Ascending aorta (tissue), 2 donors: ENCODE measurements around the gene SUSD2. TPM values are rescaled to one million over a fixed set of nuclear protein-coding genes. Genes with fewer than 3 reads are reported as not detected.
"Not testable (repeated sequence)": the region's sequence is repeated elsewhere in the genome, so short reads cannot be mapped to it uniquely, and the experiment has no call there.

Source experiments
- DNase-seq, 2 donors: peaks; one replicate each; pipeline ENCODE4 v3.0.0-alpha.2; 2019; ENCODE audit warnings: low spot score in 2 of 2
- H3K27ac ChIP-seq, 2 donors: fragments of 200-600 bp; sonication (generic); one replicate each; pipeline ENCODE4 v1.5.1; 2016 to 2017; ENCODE audit warnings: mild to moderate bottlenecking in 1 of 2
- H3K27me3 ChIP-seq: fragments of 200-600 bp; sonication (generic); one replicate; pipeline ENCODE4 v1.5.1; 2017
- H3K36me3 ChIP-seq, 2 donors: fragments of 200-600 bp; sonication (generic); one replicate each; pipeline ENCODE4 v1.5.1; 2016
- H3K4me1 ChIP-seq, 2 donors: fragments of 200-600 bp; sonication (generic); one replicate each; pipeline ENCODE4 v1.5.1; 2016 to 2017; ENCODE audit warnings: mild to moderate bottlenecking in 1 of 2
- H3K4me3 ChIP-seq, 2 donors: fragments of 200-600 bp; sonication (generic); one replicate each; pipeline ENCODE4 v1.5.1; 2016 to 2017; ENCODE audit warnings: mild to moderate bottlenecking in 1 of 2
- H3K9me3 ChIP-seq, 2 donors: fragments of 200-600 bp; sonication (generic); one replicate each; pipeline ENCODE4 v1.5.1; 2016
- intact Hi-C: fragments of 100-400 bp; cut with DNase I; formaldehyde crosslinking; loops from one replicate; pipeline ENCODE4 v1.15.1; 2023
- total RNA-seq: library from RNA; depleted of rRNA; stranded (reverse); fragments of >200 nt; gene quantifications from one replicate; pipeline ENCODE4 v1.1.0, GENCODE V29; 2016
- TF ChIP-seq, protein P1 (sequence below), 3 experiments: fragments of 200-600 bp in 2 of 3; fragments of 450-650 bp in 1 of 3; sonication (generic) in 2 of 3; IDR thresholded peaks; one replicate each; pipeline ENCODE4 v1.5.1; 2016 to 2019; ENCODE audit warnings: antibody characterized with exemption in 3 of 3, mild to moderate bottlenecking in 1 of 3, moderate library complexity in 1 of 3

SUSD2 gene
- total RNA-seq, 1 donor from 2014 or later: 51.0 TPM

DNA sequence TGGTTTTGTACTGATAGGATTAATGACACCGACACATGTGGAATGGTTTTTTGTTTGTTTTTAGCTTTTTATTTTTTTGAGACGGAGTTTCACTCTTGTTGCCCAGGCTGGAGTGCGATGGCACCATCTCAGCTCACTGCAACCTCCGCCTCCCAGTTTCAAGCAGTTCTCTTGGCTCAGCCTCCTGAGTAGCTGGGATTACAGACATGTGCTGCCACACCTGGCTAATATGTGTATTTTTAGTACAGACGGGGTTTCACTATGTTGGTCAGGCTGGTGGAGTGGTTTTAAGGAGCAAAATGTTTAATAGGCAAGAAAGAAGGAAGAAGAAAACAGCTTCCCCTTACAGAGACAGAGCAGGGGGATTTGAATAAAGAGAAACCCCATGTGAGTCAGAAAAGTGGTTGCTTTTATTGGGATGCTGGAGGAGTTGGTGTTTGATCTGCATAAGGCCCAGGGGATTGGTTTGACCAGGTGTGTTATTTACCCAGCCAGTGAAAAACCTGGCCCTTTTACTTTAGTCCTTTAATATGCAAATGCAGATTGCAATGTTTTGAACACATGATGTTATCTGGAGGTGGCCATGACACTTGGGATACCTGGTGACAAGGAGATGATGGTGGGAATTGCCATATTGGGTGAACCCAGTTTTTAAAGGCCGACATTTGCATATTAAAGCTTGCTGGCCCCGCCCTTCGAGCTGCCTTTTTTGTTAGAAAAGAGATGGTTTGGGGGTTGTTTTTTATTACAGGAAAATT is 24.3 kb downstream of the SUSD2 start:
- TF ChIP-seq, protein P1, sequence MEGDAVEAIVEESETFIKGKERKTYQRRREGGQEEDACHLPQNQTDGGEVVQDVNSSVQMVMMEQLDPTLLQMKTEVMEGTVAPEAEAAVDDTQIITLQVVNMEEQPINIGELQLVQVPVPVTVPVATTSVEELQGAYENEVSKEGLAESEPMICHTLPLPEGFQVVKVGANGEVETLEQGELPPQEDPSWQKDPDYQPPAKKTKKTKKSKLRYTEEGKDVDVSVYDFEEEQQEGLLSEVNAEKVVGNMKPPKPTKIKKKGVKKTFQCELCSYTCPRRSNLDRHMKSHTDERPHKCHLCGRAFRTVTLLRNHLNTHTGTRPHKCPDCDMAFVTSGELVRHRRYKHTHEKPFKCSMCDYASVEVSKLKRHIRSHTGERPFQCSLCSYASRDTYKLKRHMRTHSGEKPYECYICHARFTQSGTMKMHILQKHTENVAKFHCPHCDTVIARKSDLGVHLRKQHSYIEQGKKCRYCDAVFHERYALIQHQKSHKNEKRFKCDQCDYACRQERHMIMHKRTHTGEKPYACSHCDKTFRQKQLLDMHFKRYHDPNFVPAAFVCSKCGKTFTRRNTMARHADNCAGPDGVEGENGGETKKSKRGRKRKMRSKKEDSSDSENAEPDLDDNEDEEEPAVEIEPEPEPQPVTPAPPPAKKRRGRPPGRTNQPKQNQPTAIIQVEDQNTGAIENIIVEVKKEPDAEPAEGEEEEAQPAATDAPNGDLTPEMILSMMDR (IDR thresholded peaks at IDR 0.05): no peak
- H3K27me3 ChIP-seq: no peaks in the 10 kb centered on the region
- H3K4me1 ChIP-seq: peaks cover 10 to 25% of the 10 kb centered on the region in 2 donors
- DNase-seq: no peak
- H3K4me3 ChIP-seq: no peak overlapping the region
- H3K36me3 ChIP-seq: no peaks in the 10 kb centered on the region
- intact Hi-C loops: loop anchor here (2.0 to 5.0 kb wide), 2 partner anchors 17 to 48 kb away; no protein-coding TSS in a partner anchor
- H3K9me3 ChIP-seq: no peaks in the 10 kb centered on the region
- H3K27ac ChIP-seq: no peak overlapping the region

DNA sequence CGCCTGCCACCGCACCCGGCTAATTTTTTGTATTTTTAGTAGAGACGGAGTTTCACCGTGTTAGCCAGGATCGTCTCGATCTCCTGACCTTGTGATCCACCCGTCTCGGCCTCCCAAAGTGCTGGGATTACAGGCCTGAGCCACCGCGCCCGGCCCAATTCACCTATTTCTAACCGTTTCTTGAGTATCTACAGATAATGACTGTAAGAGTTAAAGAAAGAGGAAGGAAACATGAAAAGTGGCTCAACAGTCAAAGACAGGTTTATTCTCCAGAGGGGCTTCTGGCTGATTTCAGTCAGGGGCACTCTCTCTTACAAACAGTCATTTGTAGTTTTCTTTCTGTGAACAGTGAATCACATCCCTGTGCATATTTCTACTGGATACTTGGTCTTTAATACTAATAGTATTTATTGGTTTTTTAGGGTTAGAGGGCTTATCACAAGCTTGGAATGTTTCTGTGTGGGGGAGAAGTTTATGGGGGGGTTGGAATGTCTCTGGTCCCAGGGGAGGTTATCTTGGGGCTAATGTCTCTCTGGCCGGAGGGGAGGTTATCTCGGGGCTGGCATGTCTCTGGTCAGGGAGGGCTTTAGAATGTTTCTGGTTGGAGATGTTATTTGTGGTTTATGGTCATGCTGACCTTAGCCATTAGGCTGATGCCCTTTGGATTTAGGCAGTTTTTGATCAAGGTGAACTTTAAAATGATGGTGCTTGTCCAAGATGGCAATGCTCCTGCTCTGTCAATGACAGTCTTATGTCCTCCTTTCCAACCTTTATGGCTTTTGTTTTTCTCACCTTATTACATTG is 25.4 kb downstream of the SUSD2 start:
- Histone ChIP-seq H3K4me1 (peaks cover 10 to 25% of the 10 kb centered on the region in 2 donors), H3K27ac (peak overlapping the region; percentile 74 to 87)
- H3K36me3 ChIP-seq, H3K9me3 ChIP-seq, H3K4me3 ChIP-seq, DNase-seq, H3K27me3 ChIP-seq: not testable (repeated sequence)
- intact Hi-C loops: loop anchor here (1.0 to 5.0 kb wide), 3 partner anchors 18 to 49 kb away; no protein-coding TSS in a partner anchor

DNA sequence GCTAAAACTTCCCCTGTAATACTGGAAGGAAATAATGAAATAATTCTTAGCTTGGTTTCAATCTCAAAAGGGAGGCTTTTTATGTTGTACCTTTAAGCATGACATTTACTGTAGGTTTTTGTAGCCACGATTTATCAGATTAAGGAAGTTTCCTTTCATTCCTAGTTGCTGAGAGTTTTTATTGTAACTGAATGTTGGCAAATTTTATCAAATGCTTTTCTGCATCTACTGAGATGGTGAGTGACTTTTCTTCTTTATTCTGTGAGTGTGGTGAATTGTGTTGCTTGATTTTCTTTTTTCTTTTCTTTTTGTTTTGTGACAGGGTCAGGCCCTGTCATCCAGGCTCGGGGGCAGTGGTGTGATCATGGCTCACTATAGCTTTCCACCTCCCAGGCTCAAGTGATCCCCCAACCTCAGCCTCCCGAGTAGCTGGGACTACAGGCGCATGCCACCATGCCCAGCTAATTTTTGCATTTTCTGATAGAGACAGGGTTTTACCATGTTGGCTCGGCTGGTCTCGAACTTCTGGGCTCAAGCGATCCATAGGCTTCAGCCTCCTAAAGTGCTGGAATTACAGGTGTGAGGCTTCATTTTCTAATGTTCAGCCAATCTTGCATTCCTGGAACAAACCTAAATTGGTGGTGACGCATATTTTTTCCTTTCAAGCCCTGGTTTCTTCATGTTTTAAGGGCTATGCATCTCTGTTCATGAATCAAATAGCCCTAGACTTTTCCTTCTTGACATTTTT is 26.2 kb downstream of the SUSD2 start:
- H3K4me1 ChIP-seq: peaks cover 10 to 25% of the 10 kb centered on the region in 2 donors
- no peak overlapping the region for H3K4me3 ChIP-seq
- TF ChIP-seq, protein P1 (IDR thresholded peaks at IDR 0.05): no peak
- no peaks in the 10 kb centered on the region for H3K27me3 ChIP-seq
- intact Hi-C loops: loop anchor here (1.0 to 5.0 kb wide), 3 partner anchors 19 to 50 kb away; no protein-coding TSS in a partner anchor
- no peaks in the 10 kb centered on the region for H3K36me3 ChIP-seq
- H3K9me3 ChIP-seq: no peaks in the 10 kb centered on the region
- peak overlapping the region; percentile 74 to 87 for H3K27ac ChIP-seq
- DNase-seq: no peak

DNA sequence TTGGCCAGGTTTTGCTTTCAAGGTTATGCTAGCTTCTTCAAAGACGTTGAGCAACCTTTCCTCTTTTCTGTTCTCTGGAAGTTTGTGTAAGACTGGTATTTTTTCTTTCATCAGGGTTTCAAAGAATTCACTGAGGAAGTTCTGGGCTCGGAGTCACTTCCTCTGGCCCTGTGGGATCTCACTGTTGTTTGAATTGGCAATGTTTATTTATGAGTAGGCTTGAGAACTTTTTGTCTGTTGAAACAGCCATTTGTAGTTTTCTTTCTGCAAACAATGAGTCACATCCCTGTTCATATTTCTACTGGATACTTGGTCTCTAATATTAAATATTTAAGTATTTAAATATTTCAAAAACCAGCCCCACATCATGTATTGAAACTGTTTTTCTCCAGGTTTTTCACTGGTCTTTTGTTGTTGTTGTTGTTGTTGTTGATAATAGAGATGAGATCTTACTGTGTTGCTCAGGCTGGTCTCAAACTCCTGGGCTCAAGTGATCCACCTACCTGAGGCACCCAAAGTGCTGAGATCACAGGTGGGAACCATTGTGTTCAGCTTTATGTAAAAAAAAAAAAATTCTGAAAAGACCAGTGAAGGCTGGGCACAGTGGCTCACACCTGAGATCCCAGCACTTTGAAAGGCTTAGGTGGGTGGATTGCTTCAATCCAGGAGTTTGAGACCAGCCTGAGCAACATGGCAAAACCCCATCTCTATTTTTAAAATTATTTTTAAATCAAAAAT is 26.9 kb downstream of the SUSD2 start:
- Histone ChIP-seq H3K27me3 (no peaks in the 10 kb centered on the region), H3K4me1 (peaks cover 10 to 25% of the 10 kb centered on the region in 2 donors), H3K36me3 (no peaks in the 10 kb centered on the region), H3K27ac (peak overlapping the region; percentile 74 to 87), H3K9me3 (no peaks in the 10 kb centered on the region), H3K4me3 (no peak overlapping the region)
- intact Hi-C loops: loop anchor here (5.0 kb wide), 1 partner anchor 51 kb away; no protein-coding TSS in a partner anchor
- TF ChIP-seq, protein P1 (IDR thresholded peaks at IDR 0.05): no peak
- peak in 1 of 2 donors; percentile 89 for DNase-seq

DNA sequence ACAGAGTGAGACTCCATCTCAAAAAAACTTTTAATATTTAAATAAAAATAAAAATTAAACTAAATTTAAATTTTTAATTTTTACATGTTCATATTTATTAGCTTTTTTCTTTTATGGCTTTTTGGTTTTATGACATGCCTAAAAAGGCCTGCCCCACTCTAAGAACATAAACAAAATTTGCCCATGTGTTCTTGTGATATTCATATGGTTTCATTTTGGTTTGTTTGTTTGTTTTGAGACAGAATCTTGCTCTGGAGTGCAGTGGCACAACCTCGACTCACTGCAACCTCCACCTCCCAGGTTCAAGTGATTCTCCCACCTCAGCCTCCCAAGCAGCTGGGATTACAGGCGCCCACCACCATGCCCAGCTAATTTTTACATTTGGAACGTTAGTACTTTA is 27.7 kb downstream of the SUSD2 start:
- Histone ChIP-seq H3K36me3 (no peaks in the 10 kb centered on the region), H3K27ac (peak overlapping the region; percentile 74 to 84), H3K27me3 (no peaks in the 10 kb centered on the region), H3K9me3 (no peaks in the 10 kb centered on the region), H3K4me1 (peaks cover 10 to 25% of the 10 kb centered on the region in 2 donors), H3K4me3 (no peak overlapping the region)
- TF ChIP-seq, protein P1 (IDR thresholded peaks at IDR 0.05): no peak
- DNase-seq: no peak
- intact Hi-C loops: loop anchor here (5.0 kb wide), 1 partner anchor 52 kb away; no protein-coding TSS in a partner anchor
